Astrocyte (in vitro differentiated cells and primary cell): ENCODE data around the gene PITX1.

Source experiments
- EZH2 ChIP-seq: IDR thresholded peaks from 2 replicates; pipeline ENCODE4 v1.6.1; 2012; ENCODE audit warnings: mild to moderate bottlenecking, low read length, inconsistent platforms; ENCODE audit not compliant: insufficient read depth
- TF ChIP-seq, protein P1 (sequence below): IDR thresholded peaks from 2 replicates; pipeline ENCODE4 v1.5.1; 2011; ENCODE audit warnings: low read depth, mild to moderate bottlenecking, inconsistent platforms, low read length, moderate library complexity; ENCODE audit not compliant: insufficient read depth

DNA sequence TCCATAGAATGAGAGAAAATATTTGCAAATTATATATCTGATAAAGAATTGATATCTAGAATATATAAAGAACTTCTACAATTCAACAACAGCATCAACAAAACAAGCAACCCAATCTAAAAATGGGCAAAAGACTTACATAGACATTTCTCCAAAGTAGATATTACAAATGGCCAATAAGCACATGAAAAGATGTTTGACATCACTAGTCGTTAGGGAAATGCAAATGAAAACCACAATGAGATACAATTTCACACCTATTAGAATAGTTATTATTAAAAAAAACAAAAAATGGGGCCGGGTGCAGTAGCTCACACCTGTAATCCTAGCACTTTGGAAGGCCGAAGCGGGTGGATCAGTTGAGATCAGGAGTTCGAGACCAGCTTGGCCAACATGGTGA is 41.9 kb downstream of the PITX1 start:
- no peak for TF ChIP-seq EZH2
- TF ChIP-seq, protein P1, sequence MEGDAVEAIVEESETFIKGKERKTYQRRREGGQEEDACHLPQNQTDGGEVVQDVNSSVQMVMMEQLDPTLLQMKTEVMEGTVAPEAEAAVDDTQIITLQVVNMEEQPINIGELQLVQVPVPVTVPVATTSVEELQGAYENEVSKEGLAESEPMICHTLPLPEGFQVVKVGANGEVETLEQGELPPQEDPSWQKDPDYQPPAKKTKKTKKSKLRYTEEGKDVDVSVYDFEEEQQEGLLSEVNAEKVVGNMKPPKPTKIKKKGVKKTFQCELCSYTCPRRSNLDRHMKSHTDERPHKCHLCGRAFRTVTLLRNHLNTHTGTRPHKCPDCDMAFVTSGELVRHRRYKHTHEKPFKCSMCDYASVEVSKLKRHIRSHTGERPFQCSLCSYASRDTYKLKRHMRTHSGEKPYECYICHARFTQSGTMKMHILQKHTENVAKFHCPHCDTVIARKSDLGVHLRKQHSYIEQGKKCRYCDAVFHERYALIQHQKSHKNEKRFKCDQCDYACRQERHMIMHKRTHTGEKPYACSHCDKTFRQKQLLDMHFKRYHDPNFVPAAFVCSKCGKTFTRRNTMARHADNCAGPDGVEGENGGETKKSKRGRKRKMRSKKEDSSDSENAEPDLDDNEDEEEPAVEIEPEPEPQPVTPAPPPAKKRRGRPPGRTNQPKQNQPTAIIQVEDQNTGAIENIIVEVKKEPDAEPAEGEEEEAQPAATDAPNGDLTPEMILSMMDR = no peak
